Fibroblast of skin of scalp (primary cell): ENCODE results near the gene PNPLA1. TPM values are rescaled to one million over a fixed set of nuclear protein-coding genes. Genes with fewer than 3 reads are reported as not detected.
A peak's percentile ranks its signal among the peaks of the same experiment; 100 is the strongest.

Experiments used
- DNase-seq: peaks from one replicate; pipeline ENCODE4 v3.0.0-alpha.2; 2013
- polyA plus RNA-seq, 2 experiments: library from polyadenylated mRNA; unstranded; fragments of 120-200 nt; gene quantifications; one replicate each; pipeline ENCODE4 v1.2.1, GENCODE V29; 2013; ENCODE audit not compliant: insufficient read length in 2 of 2

The PNPLA1 gene
- not detected for polyA plus RNA-seq (2013, experiment 1 of 2; ENCODE audit: insufficient read length)
- polyA plus RNA-seq (2013, experiment 2 of 2; ENCODE audit: insufficient read length): 0.07 TPM

- no peak for DNase-seq
Observed at GRCh38 chr6:36269834-36270705, at the start of gene PNPLA1. Gene PNPLA1 (plus strand): TSS chr6:36270060. CDS start chr6:36270460, 400 bp downstream.

GRCh38 chr6:36220226-36220625 lies 49.6 kb upstream of the PNPLA1 start:
- no peak for DNase-seq

GRCh38 chr6:36221674-36222073 lies 48.2 kb upstream of the PNPLA1 start:
- no peak for DNase-seq

GRCh38 chr6:36222924-36223323 lies 46.9 kb upstream of the PNPLA1 start:
- DNase-seq: no peak

- DNase-seq: peak; percentile 5
Observed at GRCh38 chr6:36223706-36224105, 46.2 kb upstream of the PNPLA1 start.

- no peak for DNase-seq
Observed at GRCh38 chr6:36224918-36225461, 44.9 kb upstream of the PNPLA1 start.

- DNase-seq: no peak
Observed at GRCh38 chr6:36226438-36227047, 43.3 kb upstream of the PNPLA1 start.

GRCh38 chr6:36227379-36228228 lies 42.3 kb upstream of the PNPLA1 start:
- no peak for DNase-seq

- DNase-seq: no peak
Observed at GRCh38 chr6:36229223-36229622, 40.6 kb upstream of the PNPLA1 start.

GRCh38 chr6:36230371-36230770 lies 39.5 kb upstream of the PNPLA1 start:
- no peak for DNase-seq

GRCh38 chr6:36232172-36232571 lies 37.7 kb upstream of the PNPLA1 start:
- DNase-seq: no peak

- no peak for DNase-seq
Observed at GRCh38 chr6:36235309-36235708, 34.6 kb upstream of the PNPLA1 start.

GRCh38 chr6:36235862-36236261 lies 34.0 kb upstream of the PNPLA1 start:
- DNase-seq: no peak

- DNase-seq: no peak
Observed at GRCh38 chr6:36239774-36240173, 30.1 kb upstream of the PNPLA1 start.

GRCh38 chr6:36241728-36242127 lies 28.1 kb upstream of the PNPLA1 start:
- peak; percentile 31 for DNase-seq

GRCh38 chr6:36242161-36242560 lies 27.7 kb upstream of the PNPLA1 start:
- DNase-seq: no peak

GRCh38 chr6:36242626-36243025 lies 27.2 kb upstream of the PNPLA1 start:
- DNase-seq: no peak

GRCh38 chr6:36243562-36244212 lies 26.2 kb upstream of the PNPLA1 start:
- no peak for DNase-seq

GRCh38 chr6:36244641-36245280 lies 25.1 kb upstream of the PNPLA1 start:
- no peak for DNase-seq

GRCh38 chr6:36245572-36246061 lies 24.2 kb upstream of the PNPLA1 start:
- DNase-seq: no peak

- no peak for DNase-seq
Observed at GRCh38 chr6:36246506-36247268, 23.2 kb upstream of the PNPLA1 start.
